Measurements from ENCODE around the gene NECTIN4. TPM values are rescaled to one million over a fixed set of nuclear protein-coding genes. Genes with fewer than 3 reads are reported as not detected.

NECTIN4 gene
- polyA plus RNA-seq, 3 donors = 0.07 TPM; not detected in 1

- TF ChIP-seq, protein P1, sequence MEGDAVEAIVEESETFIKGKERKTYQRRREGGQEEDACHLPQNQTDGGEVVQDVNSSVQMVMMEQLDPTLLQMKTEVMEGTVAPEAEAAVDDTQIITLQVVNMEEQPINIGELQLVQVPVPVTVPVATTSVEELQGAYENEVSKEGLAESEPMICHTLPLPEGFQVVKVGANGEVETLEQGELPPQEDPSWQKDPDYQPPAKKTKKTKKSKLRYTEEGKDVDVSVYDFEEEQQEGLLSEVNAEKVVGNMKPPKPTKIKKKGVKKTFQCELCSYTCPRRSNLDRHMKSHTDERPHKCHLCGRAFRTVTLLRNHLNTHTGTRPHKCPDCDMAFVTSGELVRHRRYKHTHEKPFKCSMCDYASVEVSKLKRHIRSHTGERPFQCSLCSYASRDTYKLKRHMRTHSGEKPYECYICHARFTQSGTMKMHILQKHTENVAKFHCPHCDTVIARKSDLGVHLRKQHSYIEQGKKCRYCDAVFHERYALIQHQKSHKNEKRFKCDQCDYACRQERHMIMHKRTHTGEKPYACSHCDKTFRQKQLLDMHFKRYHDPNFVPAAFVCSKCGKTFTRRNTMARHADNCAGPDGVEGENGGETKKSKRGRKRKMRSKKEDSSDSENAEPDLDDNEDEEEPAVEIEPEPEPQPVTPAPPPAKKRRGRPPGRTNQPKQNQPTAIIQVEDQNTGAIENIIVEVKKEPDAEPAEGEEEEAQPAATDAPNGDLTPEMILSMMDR (IDR thresholded peaks at IDR 0.05) = no peak
- whole genome bisulfite sequencing (ENCODE audit: insufficient coverage) = 100% methylated on average over 2 of the region's 4 CpGs
- H3K79me2 ChIP-seq (ENCODE audit: insufficient read depth, low read length) = no peaks in the 10 kb centered on the region
Observed at GRCh38 chr1:161086457-161086856, 2.9 kb downstream of the NECTIN4 start.

DNA sequence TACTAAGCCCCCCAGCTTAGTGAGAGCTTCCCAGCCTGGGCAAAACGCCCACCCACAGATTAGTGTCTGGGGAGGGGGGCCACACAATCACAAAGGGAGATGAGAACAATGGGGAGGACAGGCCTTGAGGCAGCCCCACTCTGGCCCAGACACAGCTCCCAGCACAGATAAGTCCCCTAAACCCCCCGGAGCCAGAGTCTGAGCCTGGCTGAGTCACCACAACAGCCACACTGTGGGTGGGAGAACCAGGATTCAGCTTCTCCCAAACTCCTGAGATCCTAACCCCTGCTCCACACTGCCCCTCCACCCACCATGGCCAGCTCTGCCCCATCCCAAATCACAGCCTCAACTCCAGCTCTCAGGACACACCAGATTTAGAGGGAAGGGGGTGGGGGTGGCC lies 4.2 kb downstream of the NECTIN4 start:
- Histone ChIP-seq H3K79me2 (ENCODE audit: insufficient read depth, low read length) (no peaks in the 10 kb centered on the region), H3K27ac (ENCODE audit: low read depth in 1 of 2, low read length in 2 of 2) (no peak overlapping the region), H4K20me1 (ENCODE audit: insufficient read depth, low read length) (no peaks in the 10 kb centered on the region), H3K4me3 (replicated peaks in 1 of 3; ENCODE audit: low read depth in 2 of 3, low read length in 3 of 3) (no peak overlapping the region), H3K27me3 (ENCODE audit: control insufficient read depth in 2 of 2, insufficient read depth in 2 of 2, low read length in 2 of 2) (no peaks in the 10 kb centered on the region), H3K9me3 (replicated peaks in 1 of 2; ENCODE audit: control insufficient read depth in 1 of 2, insufficient read depth in 1 of 2, low read length in 2 of 2) (no peaks in the 10 kb centered on the region), H3K9ac (ENCODE audit: insufficient read depth, low read length, poor library complexity, severe bottlenecking) (no peak overlapping the region), H3K4me1 (ENCODE audit: control insufficient read depth in 1 of 2, insufficient read depth in 2 of 2, low read length in 2 of 2) (peaks cover 58 to 70% of the 10 kb centered on the region in 2 donors), H2AFZ (ENCODE audit: insufficient read depth, low read depth, low read length, poor library complexity, severe bottlenecking) (no peak overlapping the region), H3K36me3 (replicated peaks in 1 of 2; ENCODE audit: control insufficient read depth in 1 of 2, insufficient read depth in 2 of 2, low read length in 2 of 2) (no peaks in the 10 kb centered on the region), H3K4me2 (replicated peaks; ENCODE audit: extremely low read depth, low read length, poor library complexity, severe bottlenecking) (no peak overlapping the region)
- H3K4me1 Mint-ChIP-seq = peaks cover 77% of the 10 kb centered on the region
- peaks cover 7 to 15% of the 10 kb centered on the region in 2 donors for H3K36me3 Mint-ChIP-seq
- intact Hi-C loops (cut with micrococcal nuclease) = no loop called here
- no CpG with 5 or more reads among the region's 2 CpGs for WGBS (ENCODE audit: insufficient coverage)
- no peaks in the 10 kb centered on the region for H3K9me3 Mint-ChIP-seq
- H3K27me3 Mint-ChIP-seq (ENCODE audit: low read depth in 3 of 3) = peaks cover 0 to 3% (median 1%) of the 10 kb centered on the region in 3 donors
- TF ChIP-seq, protein P1 (IDR thresholded peaks at IDR 0.05) = no peak
- no peak for DNase-seq
- H3K27ac Mint-ChIP-seq = peak overlapping the region in 5 of 7 donors; percentile 15 to 98 (median 62)
- H3K4me3 Mint-ChIP-seq = no peak overlapping the region

More at GRCh38 chr1:161086457-161086856, 2.9 kb downstream of the NECTIN4 start:
- H2AFZ ChIP-seq (ENCODE audit: insufficient read depth, low read depth, low read length, poor library complexity, severe bottlenecking) = no peak overlapping the region
- H3K27me3 Mint-ChIP-seq (ENCODE audit: low read depth in 3 of 3) = peaks cover 1 to 3% (median 2%) of the 10 kb centered on the region in 3 donors
- no peak overlapping the region for H3K4me2 ChIP-seq (replicated peaks; ENCODE audit: extremely low read depth, low read length, poor library complexity, severe bottlenecking)
- peaks cover 3 to 8% of the 10 kb centered on the region in 2 donors for H3K36me3 Mint-ChIP-seq
- H4K20me1 ChIP-seq (ENCODE audit: insufficient read depth, low read length) = no peaks in the 10 kb centered on the region
- H3K27ac ChIP-seq (ENCODE audit: low read depth in 1 of 2, low read length in 2 of 2) = no peak overlapping the region
- H3K4me3 ChIP-seq (replicated peaks in 1 of 3; ENCODE audit: low read depth in 2 of 3, low read length in 3 of 3) = no peak overlapping the region
- peaks cover 46 to 58% of the 10 kb centered on the region in 2 donors for H3K4me1 ChIP-seq (ENCODE audit: control insufficient read depth in 1 of 2, insufficient read depth in 2 of 2, low read length in 2 of 2)
- H3K4me3 Mint-ChIP-seq = no peak overlapping the region
- no peaks in the 10 kb centered on the region for H3K27me3 ChIP-seq (ENCODE audit: control insufficient read depth in 2 of 2, insufficient read depth in 2 of 2, low read length in 2 of 2)
- intact Hi-C loops (cut with micrococcal nuclease) = no loop called here
- no peaks in the 10 kb centered on the region for H3K36me3 ChIP-seq (replicated peaks in 1 of 2; ENCODE audit: control insufficient read depth in 1 of 2, insufficient read depth in 2 of 2, low read length in 2 of 2)
- peak overlapping the region in 3 of 7 donors; percentile 44 to 84 (median 83) for H3K27ac Mint-ChIP-seq
- H3K9me3 ChIP-seq (replicated peaks in 1 of 2; ENCODE audit: control insufficient read depth in 1 of 2, insufficient read depth in 1 of 2, low read length in 2 of 2) = no peaks in the 10 kb centered on the region
- DNase-seq = no peak
- no peak overlapping the region for H3K9ac ChIP-seq (ENCODE audit: insufficient read depth, low read length, poor library complexity, severe bottlenecking)
- peaks cover 64% of the 10 kb centered on the region for H3K4me1 Mint-ChIP-seq
- H3K9me3 Mint-ChIP-seq = no peaks in the 10 kb centered on the region

All from CD14-positive monocyte (primary cell).